COLO668 (cell line): ENCODE data around the gene PLSCR4.
"Not testable (repeated sequence)": the region's sequence is repeated elsewhere in the genome, so short reads cannot be mapped to it uniquely, and the experiment has no call there.

Source experiments
- DNase-seq: peaks from one replicate; lab custom pipeline; 2025; ENCODE audit not compliant: unreplicated experiment; lab: John Stamatoyannopoulos, UW

The PLSCR4 gene, protein sequence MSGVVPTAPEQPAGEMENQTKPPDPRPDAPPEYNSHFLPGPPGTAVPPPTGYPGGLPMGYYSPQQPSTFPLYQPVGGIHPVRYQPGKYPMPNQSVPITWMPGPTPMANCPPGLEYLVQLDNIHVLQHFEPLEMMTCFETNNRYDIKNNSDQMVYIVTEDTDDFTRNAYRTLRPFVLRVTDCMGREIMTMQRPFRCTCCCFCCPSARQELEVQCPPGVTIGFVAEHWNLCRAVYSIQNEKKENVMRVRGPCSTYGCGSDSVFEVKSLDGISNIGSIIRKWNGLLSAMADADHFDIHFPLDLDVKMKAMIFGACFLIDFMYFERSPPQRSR

DNA sequence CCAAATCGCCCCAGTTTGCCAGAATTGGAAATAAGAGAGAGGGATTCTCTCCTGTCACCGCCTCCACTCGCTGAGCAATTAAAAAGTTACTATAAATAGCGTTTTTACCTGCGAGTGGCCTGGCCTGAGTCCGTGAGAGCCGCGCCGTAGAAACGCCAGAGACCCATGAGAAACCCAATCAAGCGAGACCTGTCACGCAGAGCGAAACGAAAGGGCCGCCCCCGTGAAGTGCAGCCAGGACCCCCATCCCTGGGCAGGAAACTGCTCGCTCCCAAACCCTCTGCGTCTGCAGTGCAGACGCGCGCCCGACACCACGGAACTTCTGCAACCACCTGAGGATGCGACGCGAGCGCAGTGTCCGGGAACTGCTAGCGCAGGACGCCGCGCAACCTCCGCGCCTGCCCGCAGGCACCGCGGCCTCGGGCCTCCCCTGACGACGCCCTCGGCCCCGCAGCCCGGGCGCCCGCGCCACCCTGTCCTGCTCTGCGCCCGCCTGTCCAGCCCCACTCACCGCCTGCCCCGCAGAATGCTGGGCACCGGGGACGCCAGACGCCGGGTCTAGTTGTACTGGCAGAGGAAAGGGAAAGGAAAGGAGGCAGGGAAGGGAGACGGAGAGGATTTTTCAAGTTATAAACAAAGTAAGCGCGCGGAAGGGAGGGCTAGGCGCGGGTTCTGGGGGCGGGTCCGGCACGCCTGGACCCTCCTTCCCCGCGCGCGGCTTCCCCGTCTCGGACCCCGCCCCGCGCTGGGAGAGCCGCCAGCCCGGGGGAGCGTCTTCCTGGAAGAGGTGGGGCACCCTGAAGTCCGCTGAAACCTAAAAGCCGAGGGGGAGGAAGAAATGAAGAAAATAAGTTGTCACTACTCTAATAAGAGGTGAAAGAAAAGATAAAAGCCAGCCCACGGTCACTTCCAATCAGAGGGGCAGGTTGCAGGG lies at the start of gene PLSCR4:
TSS of gene PLSCR4 (minus strand) at position 657 of the 934 bp plus-strand sequence. CDS start 29,034 bp downstream, outside the sequence.
- peak; percentile 46 for DNase-seq

DNA sequence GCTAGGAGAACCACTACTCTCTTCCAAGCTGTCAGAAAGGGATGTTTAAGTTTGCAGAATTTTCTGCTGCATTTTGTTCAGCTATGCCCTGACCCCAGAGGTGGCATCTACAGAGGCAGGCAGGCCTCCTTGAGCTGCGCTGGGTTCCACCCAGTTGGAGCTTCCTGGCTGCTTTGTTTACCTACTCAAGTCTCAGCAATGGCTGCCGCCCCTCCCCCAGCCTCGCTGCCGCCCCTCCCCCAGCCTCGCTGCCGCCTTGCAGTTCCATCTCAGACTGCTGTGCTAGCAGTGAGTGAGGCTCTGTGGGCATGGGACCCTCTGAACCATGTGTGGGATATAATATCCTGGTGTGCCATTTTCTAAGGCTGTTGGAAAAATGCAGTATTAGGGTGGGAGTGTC lies 42.5 kb upstream of the PLSCR4 start:
- DNase-seq, result not testable (repeated sequence)

DNA sequence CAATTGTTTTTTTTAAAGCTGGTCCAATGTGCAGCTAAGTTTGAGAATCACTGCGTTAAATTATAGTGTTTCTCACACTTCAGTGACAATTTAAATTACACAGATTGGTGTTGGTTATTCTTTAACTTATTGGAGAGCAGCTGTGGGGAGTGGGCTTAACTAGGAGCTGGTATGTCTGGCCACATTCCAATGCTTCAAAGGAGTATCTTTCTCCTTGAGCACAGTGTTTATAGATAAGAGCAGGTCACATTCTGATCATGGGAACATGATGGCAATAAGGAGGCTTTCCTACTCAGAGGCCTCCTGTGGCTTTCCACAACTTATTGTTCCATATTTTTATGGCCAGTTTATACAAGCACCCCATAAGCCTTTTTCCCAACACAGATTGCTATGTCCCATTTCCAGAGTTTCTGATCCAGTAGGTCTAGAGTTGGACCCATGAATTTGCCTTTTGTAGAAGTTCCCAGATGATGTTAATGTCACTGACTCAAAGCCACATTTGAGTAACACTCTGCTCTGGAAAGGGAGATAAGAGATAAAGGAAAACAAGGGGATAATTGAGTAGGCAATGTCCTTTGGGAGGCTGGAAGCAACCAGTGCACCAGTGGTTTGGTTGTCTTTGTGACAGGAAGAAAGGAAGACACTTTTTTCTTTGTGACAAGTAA lies 33.0 kb upstream of the PLSCR4 start:
- no peak for DNase-seq

DNA sequence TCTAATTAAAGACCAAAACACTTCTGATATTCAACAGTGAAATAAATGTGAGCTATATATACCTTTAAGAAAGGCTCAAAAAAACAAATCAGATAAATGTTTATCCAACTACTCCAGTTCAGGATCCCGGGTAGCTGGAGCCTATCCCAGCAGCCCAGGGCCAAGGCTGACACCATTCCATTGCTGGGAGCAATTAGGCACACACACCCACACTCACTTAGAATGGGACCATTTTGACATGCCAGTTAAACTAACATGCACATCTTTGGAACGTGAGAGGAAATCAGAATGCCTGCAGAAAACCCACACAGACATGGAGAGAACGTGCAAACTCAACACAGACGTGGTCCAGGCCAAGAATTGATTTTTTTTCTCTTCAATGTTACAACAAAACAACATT lies 30.0 kb upstream of the PLSCR4 start:
- no peak for DNase-seq

DNA sequence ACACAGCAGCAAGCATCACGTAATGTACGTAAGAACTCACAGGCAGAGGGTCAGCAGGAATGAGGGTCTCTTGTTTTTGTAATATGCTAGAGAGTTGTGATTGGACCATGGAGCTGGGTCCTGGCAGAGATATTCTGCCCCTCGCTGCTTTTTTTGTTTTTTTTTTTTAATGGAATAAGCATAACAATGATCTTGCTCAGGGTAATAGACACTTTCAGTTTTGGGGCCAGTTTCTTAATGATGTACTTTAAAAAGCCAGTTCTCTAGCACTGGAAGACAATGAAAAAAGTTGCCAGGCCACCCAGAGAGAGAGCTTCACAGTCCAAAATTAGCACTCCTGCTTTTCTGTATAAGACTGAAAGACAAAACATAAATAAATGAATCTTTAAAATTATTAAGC lies 29.0 kb upstream of the PLSCR4 start:
- DNase-seq, result no peak

DNA sequence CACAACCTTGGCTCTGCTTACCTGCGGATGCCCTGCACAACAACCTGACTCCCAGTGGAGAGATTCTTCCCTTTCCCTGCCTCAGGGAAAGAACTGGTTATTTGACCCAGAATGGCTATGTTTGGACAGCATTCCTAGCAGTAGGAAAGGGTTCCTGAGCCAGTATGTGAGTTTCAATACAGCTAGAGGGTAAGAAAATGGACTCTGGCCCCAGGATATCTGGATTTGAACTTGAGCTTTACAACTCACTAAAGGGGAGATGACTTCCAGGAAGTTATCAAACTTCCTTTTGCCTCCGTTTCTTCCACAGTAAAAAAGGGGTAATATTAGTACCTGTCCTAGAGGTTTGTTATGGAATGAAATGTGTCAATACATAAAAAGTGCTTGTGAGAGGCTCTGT lies 28.1 kb upstream of the PLSCR4 start:
- no peak for DNase-seq

DNA sequence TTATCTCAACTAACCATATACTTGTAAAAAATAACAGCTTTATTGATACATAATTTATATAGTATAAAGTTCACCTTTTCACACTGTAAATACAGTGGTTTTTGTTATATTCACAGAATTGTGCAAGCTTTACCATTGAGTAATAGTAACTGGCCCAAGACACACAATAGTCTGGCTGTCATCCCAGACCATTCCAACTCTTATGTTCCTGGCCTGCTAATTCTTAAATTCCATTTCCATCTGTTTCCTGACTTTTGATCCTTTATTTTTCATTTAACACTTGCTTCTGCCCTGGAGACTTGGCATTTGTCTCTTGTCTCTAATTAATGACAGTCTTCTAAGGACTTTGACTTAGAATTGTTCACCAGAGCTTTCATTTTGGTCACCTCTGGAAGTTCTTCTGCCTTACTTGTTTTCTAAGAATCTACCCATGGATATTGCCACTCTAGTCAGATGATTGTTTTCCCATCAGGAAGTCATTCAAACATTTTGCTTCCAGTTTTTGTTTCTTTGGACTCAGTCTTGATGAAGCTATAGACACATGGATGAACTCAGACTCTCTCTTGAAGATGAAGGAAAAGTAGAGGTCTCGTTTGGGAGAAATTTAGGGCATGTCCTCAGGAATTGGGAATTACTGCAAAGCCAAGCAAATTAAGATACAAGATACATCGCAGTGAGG lies 27.2 kb upstream of the PLSCR4 start:
- no peak for DNase-seq

DNA sequence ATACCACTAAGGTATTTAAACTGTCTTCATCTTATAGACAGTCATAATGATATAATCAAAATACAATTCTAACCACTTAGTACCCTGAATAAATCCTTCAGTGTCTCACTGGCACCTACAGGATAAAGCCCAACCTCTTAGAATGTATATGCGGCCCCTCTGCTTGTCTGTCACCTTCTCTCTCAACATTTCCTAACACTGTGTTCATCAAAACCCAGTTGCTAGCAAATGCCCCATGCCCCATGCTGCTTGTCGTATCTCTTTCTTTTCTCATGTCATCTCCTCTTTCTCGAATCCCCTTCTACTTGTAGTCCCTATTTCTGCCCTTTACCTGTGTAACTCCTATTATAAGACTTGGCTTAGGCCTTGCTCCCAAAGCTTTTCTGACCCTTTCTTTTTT lies 24.6 kb upstream of the PLSCR4 start:
- no peak for DNase-seq

DNA sequence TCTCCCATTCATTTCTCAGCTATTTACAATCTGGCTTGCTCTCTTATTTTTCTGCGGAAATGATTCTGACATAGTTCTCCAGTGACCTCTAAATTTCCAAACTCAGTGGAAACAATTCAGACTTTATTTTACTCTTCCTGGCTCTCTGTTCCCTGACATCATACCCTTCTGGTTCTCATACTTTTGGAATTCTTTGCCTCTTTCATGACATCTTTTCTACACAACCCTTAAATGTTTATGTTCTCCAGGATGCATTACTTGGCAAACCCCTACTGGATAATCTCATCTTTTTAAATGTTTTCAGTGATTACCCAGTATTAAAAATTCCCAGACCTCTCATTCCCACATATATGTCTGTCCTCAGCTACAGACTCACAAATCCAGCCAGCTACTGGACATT lies 23.9 kb upstream of the PLSCR4 start:
- no peak for DNase-seq

DNA sequence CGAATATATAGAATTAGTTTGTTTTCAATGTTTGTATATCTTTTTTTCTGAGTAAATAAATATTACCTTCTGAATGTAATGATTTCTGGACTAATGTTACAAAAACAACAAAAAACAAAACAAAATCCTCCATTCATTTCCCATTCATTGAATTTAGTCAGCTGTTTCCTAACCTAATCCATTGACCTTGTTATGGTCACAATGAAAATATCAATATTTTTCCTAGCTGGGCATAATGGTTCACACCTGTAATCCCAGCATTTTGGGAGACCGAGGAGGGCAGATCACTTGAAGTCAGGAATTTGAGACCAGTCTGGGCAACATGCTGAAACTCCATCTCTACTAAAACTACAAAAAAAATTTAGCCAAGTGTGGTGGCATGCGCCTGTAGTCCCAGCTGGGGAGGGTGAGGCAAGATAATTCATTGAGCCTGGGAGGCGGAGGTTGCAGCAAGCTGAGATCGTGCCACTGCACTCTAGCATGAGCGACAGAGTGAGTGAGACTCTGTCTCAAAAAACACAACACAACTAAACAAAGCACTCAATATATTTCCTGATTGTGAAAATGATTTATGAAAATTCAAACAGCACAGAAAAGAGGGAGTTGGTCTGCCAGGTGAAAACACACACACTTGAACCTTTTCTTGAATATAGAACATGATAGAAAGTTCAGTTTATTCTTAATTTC lies 23.0 kb upstream of the PLSCR4 start:
- DNase-seq, result no peak

DNA sequence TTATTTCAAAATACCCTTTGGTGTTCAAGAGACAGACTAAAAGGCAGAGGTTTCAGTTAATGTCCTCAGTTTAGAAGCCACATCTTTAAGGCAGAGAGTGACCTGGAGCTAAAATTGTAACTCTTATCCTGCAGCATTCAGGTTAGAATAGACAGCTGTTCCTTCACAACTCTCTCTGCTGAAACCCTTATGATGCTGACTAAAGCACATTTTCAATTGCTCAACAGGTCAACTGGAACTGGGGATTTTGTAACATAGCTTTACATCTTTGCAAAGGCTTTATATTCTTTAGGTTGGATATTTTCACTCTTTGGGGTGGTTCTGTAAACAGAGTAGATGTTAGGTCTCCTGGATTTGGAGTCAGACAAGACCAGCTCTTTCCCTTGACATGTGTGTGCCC lies 20.3 kb upstream of the PLSCR4 start:
- no peak for DNase-seq

DNA sequence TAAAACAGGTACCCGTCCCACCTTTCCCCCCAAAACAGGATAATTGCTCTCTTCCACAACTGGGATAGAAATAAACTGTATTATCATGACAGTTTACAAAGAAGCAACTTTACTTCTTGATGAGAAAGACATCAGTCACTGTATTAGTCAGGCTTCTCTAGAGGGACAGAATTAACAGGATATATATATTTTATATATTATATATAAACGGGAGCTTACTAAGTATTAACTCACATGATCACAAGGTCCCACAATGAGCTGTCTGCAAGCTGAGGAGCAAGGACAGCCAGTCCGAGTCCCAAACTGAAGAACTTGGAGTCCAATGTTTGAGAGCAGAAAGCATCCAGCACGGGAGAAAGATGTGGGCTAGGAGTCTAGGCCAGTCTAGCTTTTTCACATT lies 18.4 kb upstream of the PLSCR4 start:
- DNase-seq, result no peak

DNA sequence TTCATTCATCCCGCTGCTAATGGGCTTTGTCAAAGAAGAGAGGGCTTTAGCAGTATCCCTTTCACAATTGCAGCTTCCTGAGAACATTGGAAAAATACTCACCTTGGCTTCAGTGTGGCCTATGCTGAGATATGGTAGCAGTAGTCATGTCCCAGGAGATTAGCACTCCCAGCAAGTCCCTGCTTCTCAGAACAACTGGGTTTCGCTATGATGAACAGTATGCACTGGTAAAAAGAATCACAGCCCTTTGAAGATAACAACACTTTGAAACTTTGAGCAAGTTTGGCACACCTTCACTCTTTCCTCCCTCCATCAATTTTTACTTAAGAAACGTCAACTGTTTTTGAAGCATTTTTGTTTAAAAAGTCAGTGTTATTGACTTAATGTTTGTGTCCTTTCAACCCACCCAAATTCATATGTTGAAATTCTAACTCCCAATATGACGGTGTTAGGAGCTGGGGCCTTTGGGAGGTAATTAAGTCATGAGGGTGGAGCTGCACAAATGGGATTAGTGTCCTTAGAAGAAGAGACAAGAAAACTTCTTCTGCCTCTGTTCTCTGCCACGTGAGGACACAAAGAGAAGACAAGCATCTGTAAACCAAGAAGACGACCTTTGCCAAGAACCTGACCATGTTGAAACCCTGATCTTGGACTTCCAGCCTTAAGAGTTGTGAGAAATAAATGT lies 17.8 kb upstream of the PLSCR4 start:
- no peak for DNase-seq

DNA sequence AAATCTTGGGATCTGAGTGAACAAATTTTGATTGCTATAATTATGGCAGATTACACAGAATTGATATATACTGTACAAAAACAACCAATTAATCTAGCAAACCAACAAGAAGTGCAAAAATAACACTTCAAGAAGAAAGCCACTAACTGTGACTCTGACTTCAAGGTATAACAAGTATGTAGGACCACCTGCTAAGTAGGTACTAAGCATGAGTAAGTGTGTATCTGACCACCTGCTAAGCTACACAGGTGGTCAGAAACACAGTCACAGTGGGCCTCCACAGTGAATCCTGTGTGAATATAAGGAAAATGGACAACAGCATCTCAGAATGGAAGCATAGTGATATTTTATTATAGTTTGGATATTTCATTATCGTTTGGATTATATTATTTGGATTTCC lies 14.8 kb upstream of the PLSCR4 start:
- no peak for DNase-seq

DNA sequence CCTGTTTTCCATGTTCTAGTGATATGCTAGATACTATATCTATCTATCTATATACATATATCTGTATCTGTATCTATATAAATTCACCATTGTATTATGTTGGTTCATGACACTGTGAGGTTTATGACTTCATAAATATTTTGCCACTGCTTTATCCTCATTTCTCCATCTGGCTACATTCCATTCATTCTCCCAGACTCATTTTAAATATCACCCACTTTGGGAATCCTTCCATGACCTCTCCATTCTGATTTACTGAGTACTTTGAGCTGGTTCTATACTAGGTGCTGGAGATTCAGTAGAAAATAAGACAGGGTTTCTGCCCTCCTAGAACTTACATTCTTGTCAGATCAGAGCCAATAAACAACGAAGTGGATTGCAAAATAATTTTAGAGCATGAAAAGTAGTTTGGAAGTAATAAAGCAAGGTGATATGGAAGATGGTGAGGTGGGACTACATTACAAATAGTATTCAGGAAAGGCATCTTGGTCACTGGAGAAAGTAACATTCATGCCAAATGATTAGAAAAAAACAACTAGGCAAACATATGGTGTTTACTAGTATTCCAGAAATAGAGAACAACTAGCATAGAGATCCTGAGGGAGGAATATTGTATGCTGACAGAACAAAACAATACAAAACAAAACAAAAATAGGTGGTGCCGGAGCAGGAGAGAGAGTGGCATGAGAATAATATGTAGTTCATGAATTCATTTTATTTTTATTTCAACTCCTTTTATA lies 11.6 kb upstream of the PLSCR4 start:
- DNase-seq, result no peak

DNA sequence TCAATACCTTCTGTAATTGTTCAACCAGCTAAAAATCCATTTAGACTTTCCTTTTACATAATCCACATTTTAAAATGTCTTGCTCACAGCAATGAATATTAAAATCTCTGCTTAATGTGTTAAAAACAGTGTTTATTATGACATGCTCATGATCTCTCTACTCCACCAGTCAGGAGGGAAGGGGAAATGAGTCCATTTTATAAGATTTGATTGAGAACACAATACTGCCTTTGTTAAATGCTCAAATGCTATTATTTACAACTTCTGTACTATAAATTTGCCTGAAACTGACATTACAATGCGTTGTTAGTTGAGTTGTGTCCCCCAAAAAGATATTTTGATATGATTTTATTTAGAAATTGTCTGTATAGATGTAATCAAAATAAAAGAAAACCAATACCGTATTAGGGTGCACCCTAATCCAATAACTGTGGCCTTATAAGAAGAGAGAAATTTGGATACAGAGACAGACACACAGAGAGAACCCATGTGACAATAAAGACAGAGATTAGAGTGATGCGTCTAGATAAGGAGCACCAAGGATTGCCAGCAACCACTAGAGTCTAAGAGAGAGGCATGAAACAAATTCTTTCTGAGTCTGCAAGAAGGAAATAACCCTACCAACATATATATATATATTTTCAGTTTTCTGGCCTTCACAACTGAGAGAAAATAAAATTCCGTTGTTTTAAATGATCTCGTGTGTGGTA lies 9.1 kb upstream of the PLSCR4 start:
- DNase-seq, result no peak

DNA sequence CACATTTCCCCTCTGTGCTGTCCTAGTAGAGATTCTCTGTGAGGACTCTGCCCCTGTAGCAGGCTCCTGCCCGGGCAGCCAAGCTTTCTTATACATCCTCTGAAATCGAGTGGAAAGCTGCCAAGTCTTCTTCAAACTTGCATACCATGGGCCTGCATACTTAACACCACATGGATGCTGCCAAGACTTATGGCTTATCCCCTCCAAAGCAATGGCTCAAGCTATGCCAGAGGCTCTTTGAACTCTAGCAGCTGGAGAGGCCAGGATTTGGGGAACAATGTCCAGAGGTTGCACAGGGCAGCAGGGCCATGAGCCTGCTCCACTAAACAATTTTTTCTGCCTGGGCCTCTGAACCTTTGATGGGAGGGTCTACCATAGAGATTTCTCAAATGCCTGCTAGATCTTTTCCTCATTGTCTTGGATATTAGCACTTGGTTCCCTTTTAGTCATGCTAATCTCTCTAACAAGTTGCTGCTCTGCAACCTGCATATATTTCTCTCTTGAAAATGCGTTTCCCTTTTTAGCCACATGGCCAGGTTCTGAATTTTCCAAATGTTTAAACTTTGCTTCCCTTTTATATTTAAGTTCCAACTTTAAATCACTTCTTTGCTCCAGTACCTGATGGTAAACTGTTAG lies 6.1 kb upstream of the PLSCR4 start:
- DNase-seq, result no peak

DNA sequence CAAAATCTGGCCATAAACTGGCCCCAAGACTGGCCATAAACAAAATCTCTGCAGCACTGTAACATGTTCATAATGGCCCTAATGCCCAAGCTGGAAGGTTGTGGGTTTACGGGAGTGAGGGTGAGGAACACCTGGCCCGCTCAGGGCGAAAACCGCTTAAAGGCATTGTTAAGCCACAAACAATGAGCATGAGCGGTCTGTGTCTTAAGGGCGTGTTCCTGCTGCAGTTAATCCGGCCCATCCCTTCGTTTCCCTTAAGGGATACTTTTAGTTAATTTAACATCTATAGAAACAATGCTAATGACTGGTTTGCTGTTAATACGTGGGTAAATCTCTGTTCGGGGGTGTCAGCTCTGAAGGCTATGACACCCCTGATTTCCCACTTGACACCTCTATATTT lies 1.5 kb upstream of the PLSCR4 start:
- not testable (repeated sequence) for DNase-seq
